Measurements from ENCODE around the gene PRX. TPM values are rescaled to one million over a fixed set of nuclear protein-coding genes. Genes with fewer than 3 reads are reported as not detected.
A peak's percentile ranks its signal among the peaks of the same experiment; 100 is the strongest.

The PRX gene
- total and polyA plus RNA-seq, 12 donors, result 1.7 to 3.8 (median 2.6) TPM

DNA sequence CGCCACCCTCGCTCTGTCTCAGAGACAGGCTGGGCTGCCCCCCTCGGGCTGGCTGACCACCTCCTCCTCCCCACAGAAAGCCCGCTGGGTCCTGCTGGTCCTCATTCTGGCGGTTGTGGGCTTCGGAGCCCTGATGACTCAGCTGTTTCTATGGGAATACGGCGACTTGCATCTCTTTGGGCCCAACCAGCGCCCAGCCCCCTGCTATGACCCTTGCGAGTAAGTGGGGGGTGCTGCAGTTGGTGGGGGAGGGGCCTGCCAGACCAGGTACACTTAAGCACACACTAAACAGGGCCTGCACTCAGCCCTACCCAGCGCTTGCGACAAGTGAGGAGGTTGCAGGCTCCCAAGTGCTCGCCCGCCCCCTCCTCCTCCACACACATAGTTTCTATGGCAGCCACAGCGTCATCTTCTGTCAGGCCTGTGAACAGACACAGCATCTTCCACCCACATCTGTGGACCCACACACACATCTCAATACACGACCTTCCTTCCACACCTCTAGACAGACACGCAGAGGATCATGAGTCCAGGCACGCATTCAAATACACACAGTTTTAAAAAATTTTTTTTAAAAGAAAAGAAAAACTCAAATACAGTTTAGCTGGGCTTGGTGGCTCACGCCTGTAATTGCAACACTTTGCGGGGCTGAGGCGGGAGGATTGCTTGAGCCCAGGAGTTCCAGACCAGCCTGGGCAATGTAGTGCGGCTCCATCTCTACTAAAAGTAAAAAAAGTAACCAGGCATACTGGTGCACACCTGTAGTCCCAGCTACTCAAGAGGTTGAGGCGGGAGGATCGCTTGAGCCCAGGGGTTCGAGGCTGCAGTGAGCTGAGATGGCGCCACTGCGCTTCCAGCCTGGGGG is 46.2 kb downstream of the PRX start:
- peak overlapping the region in 1 of 10 donors; percentile 49 for H3K4me3 ChIP-seq
- no peaks in the 10 kb centered on the region for H3K27me3 ChIP-seq
- H3K36me3 ChIP-seq, result peaks cover 0 to 60% (median 11%) of the 10 kb centered on the region in 9 donors
- WGBS, 2 donors, result 79 to 84% methylated on average over 27 of the region's 27 CpGs
- peaks cover 0 to 44% (median 2%) of the 10 kb centered on the region in 9 donors for H3K4me1 ChIP-seq
- ATAC-seq (peak in 1 of 8 donors; percentile 10), DNase-seq (no peak)
- no peaks in the 10 kb centered on the region for H3K9me3 ChIP-seq
- TF ChIP-seq, protein P1, sequence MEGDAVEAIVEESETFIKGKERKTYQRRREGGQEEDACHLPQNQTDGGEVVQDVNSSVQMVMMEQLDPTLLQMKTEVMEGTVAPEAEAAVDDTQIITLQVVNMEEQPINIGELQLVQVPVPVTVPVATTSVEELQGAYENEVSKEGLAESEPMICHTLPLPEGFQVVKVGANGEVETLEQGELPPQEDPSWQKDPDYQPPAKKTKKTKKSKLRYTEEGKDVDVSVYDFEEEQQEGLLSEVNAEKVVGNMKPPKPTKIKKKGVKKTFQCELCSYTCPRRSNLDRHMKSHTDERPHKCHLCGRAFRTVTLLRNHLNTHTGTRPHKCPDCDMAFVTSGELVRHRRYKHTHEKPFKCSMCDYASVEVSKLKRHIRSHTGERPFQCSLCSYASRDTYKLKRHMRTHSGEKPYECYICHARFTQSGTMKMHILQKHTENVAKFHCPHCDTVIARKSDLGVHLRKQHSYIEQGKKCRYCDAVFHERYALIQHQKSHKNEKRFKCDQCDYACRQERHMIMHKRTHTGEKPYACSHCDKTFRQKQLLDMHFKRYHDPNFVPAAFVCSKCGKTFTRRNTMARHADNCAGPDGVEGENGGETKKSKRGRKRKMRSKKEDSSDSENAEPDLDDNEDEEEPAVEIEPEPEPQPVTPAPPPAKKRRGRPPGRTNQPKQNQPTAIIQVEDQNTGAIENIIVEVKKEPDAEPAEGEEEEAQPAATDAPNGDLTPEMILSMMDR (IDR thresholded peaks at IDR 0.05), result no peak
- intact Hi-C loops (cut with DNase I), result no loop called here
- H3K27ac ChIP-seq, result no peak overlapping the region

DNA sequence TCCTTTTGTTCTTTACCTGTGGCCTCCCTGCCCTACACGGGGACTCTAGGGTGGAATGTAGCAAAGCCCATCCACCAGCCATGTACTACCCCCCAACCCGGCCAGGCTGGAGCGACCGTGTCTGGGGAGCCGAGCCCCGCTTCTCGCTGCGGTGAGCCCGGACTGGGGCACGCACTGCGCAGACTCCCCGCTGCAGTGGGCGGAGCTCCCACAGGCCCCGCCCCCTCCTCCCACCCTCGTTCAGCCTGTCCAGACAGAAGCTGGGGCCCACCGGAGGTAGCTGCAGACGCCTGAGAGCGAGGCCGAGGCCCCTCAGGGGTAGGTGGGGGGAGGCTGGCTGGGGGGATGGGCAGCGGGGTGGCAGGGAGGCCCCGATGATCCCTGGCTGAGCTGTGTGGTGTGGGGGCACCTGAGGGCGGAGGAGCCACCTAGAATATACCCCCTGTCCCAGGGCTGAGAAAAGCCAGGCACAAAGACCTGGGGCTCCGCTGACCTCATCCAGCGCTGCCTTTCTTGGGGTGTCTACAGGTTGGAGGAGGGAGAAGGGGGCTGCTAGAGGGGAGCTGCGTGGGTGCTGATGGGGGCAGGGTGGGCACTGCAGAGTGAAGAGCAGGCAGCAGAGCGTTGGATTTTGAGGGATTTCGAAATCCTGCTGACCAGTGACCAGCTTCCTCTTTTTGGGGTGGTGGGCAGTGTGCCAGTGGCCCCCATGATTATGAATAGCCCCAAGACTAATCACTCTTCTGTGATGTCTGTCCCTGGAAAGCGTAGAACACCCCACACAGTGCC is 47.4 kb downstream of the PRX start:
- peaks cover 0 to 49% (median 10%) of the 10 kb centered on the region in 9 donors for H3K36me3 ChIP-seq
- peaks cover 0 to 54% (median 2%) of the 10 kb centered on the region in 9 donors for H3K4me1 ChIP-seq
- H3K4me3 ChIP-seq, result peak overlapping the region in 8 of 10 donors; percentile 11 to 49 (median 44)
- intact Hi-C loops (cut with DNase I), result no loop called here
- TF ChIP-seq, protein P1 (IDR thresholded peaks at IDR 0.05), result no peak
- no peaks in the 10 kb centered on the region for H3K27me3 ChIP-seq
- H3K9me3 ChIP-seq, result no peaks in the 10 kb centered on the region
- peak; percentile 51 to 72 for DNase-seq
- peak; percentile 74 to 92 (median 86) for ATAC-seq
- H3K27ac ChIP-seq, result peak overlapping the region in 1 of 10 donors; percentile 78
- WGBS, 2 donors, result 26 to 38% methylated on average over 28 of the region's 28 CpGs

DNA sequence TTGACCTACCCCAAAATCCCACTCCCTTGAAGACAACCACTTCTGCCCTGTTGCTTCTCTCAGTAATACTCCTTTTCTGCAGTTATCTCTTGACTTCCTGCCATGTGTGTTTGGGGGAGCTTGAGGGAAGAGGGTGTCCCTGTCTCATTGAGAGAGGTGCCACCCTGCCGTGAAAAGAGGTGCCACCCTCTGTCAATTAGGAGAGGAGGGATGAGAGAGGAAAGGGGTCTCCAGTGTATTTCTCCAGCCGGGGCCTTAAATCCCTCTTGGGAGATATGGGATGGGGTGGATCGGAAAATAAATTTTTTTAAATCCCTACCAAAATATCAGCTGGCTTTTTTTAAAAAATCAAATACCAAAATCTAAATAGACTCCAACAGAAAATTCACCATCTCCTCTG is 48.2 kb downstream of the PRX start:
- H3K27me3 ChIP-seq, result no peaks in the 10 kb centered on the region
- H3K27ac ChIP-seq, result no peak overlapping the region
- peaks cover 0 to 62% (median 2%) of the 10 kb centered on the region in 9 donors for H3K4me1 ChIP-seq
- ATAC-seq (no peak), DNase-seq (no peak)
- intact Hi-C loops (cut with DNase I), result no loop called here
- H3K4me3 ChIP-seq, result peak overlapping the region in 4 of 10 donors; percentile 36 to 49 (median 48)
- peaks cover 0 to 41% (median 10%) of the 10 kb centered on the region in 9 donors for H3K36me3 ChIP-seq
- TF ChIP-seq, protein P1 (IDR thresholded peaks at IDR 0.05), result no peak
- WGBS, 2 donors, result 63 to 67% methylated on average over 3 of the region's 3 CpGs
- H3K9me3 ChIP-seq, result no peaks in the 10 kb centered on the region

DNA sequence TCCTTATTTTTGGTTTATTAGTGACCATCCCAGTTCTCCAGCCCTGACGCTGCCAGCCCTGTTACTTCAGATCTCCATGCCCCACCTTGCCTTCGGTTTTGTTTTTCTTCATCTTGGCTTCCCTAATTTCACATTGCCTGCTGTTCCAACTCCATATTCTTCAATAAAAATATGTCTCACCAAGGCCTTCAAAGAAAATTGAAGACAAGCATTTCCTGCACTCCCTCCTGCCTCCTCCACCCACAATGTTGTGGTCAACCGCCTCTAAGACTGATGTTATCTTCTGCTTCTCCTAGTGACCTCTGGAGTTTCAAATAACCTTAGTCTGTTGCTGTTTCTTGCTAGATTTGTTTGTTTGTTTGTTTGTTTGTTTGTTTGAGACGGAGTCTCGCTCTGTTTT is 50.1 kb downstream of the PRX start:
- no peaks in the 10 kb centered on the region for H3K27me3 ChIP-seq
- DNase-seq, result no peak
- no peak overlapping the region for H3K4me3 ChIP-seq
- TF ChIP-seq, protein P1 (IDR thresholded peaks at IDR 0.05), result no peak
- H3K27ac ChIP-seq, result peak overlapping the region in 1 of 10 donors; percentile 73
- intact Hi-C loops (cut with DNase I), result no loop called here
- H3K9me3 ChIP-seq, result no peaks in the 10 kb centered on the region
- H3K36me3 ChIP-seq, result peaks cover 0 to 31% (median 3%) of the 10 kb centered on the region in 9 donors
- no peak for ATAC-seq
- WGBS, 2 donors, result 86 to 89% methylated on average over 5 of the region's 5 CpGs
- peaks cover 0 to 80% (median 2%) of the 10 kb centered on the region in 9 donors for H3K4me1 ChIP-seq
